Smooth muscle cell (in vitro differentiated cells): ENCODE measurements around the gene NKAPL. TPM values are rescaled to one million over a fixed set of nuclear protein-coding genes. Genes with fewer than 3 reads are reported as not detected.

Experiments used
- DNase-seq: peaks from one replicate; lab custom pipeline; 2025; ENCODE audit not compliant: unreplicated experiment; lab: John Stamatoyannopoulos, UW
- H2AFZ ChIP-seq: fragments of 200-600 bp; sonication (generic); 2 replicates; pipeline ENCODE4 v1.6.0; 2016; ENCODE audit warnings: antibody characterized with exemption, low read depth, mild to moderate bottlenecking
- H3F3A ChIP-seq: fragments of 200-600 bp; sonication (generic); 2 replicates; pipeline ENCODE4 v1.6.0; 2017; ENCODE audit warnings: antibody characterized with exemption, low read depth
- H3K27ac ChIP-seq: fragments of 200-600 bp; sonication (generic); 2 replicates; pipeline ENCODE4 v1.5.1; 2016; ENCODE audit warnings: low read depth, mild to moderate bottlenecking
- H3K27me3 ChIP-seq: fragments of 200-600 bp; sonication (generic); 2 replicates; pipeline ENCODE4 v1.6.1; 2016; ENCODE audit warnings: low read depth, mild to moderate bottlenecking
- H3K36me3 ChIP-seq: fragments of 200-600 bp; sonication (generic); 2 replicates; pipeline ENCODE4 v1.5.1; 2016; ENCODE audit warnings: low read depth
- H3K4me1 ChIP-seq: fragments of 200-600 bp; sonication (generic); 2 replicates; pipeline ENCODE4 v1.5.1; 2016; ENCODE audit warnings: low read depth
- H3K4me2 ChIP-seq: fragments of 200-600 bp; sonication (generic); 2 replicates; pipeline ENCODE4 v1.6.0; 2016; ENCODE audit warnings: mild to moderate bottlenecking
- H3K4me3 ChIP-seq: fragments of 200-600 bp; sonication (generic); 2 replicates; pipeline ENCODE4 v1.5.1; 2016; ENCODE audit warnings: mild to moderate bottlenecking
- H3K79me2 ChIP-seq: fragments of 200-600 bp; sonication (generic); 2 replicates; pipeline ENCODE4 v1.6.0; 2016; ENCODE audit warnings: low read depth, mild to moderate bottlenecking
- H3K9ac ChIP-seq: fragments of 200-600 bp; sonication (generic); 2 replicates; pipeline ENCODE4 v1.6.0; 2016; ENCODE audit warnings: low read depth
- H3K9me3 ChIP-seq: fragments of 200-600 bp; sonication (generic); replicated peaks from 2 replicates; pipeline ENCODE4 v1.5.1; 2016; ENCODE audit warnings: low read depth
- H4K20me1 ChIP-seq: fragments of 200-600 bp; sonication (generic); 2 replicates; pipeline ENCODE4 v1.6.0; 2016; ENCODE audit warnings: low read depth
- WGBS: methylation state at CpG from one replicate; pipeline ENCODE4 v1.1.7; 2016; ENCODE audit warnings: low lambda C conversion rate; 5-methylcytosine and 5-hydroxymethylcytosine counted together
- polyA plus RNA-seq: library from polyadenylated mRNA; unstranded; fragments of >200 nt; fragmentation: Nextera tagmentation; extraction: Ambion mirVana; gene quantifications from 2 replicates; pipeline ENCODE4 v1.2.1, GENCODE V29; 2016
- total RNA-seq: library from RNA; depleted of rRNA; stranded (reverse); fragments of >200 nt; gene quantifications from 2 replicates; pipeline ENCODE4 v1.2.3, GENCODE V29; 2014
- TF ChIP-seq, protein P1 (sequence below): fragments of 200-600 bp; sonication (generic); IDR thresholded peaks from 2 replicates; pipeline ENCODE4 v1.5.1; 2017; ENCODE audit warnings: borderline replicate concordance, mild to moderate bottlenecking, antibody characterized with exemption; ENCODE audit not compliant: insufficient read depth, poor library complexity, severe bottlenecking

Gene NKAPL
- total and polyA plus RNA-seq, 2 experiments from 2014 or later, result 0.18 TPM; not detected in 1

- peaks cover 2% of the 10 kb centered on the region for H3K79me2 ChIP-seq
- TF ChIP-seq, protein P1, sequence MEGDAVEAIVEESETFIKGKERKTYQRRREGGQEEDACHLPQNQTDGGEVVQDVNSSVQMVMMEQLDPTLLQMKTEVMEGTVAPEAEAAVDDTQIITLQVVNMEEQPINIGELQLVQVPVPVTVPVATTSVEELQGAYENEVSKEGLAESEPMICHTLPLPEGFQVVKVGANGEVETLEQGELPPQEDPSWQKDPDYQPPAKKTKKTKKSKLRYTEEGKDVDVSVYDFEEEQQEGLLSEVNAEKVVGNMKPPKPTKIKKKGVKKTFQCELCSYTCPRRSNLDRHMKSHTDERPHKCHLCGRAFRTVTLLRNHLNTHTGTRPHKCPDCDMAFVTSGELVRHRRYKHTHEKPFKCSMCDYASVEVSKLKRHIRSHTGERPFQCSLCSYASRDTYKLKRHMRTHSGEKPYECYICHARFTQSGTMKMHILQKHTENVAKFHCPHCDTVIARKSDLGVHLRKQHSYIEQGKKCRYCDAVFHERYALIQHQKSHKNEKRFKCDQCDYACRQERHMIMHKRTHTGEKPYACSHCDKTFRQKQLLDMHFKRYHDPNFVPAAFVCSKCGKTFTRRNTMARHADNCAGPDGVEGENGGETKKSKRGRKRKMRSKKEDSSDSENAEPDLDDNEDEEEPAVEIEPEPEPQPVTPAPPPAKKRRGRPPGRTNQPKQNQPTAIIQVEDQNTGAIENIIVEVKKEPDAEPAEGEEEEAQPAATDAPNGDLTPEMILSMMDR, result no peak
- H3K4me1 ChIP-seq, result peaks cover under 1% of the 10 kb centered on the region
- H3F3A ChIP-seq, result no peaks in the 10 kb centered on the region
- no peak overlapping the region for H3K27ac ChIP-seq
- DNase-seq, result no peak
- H3K9ac ChIP-seq, result no peak overlapping the region
- no peak overlapping the region for H3K4me2 ChIP-seq
- H3K27me3 ChIP-seq, result no peaks in the 10 kb centered on the region
- no peaks in the 10 kb centered on the region for H4K20me1 ChIP-seq
- H3K9me3 ChIP-seq, result no peaks in the 10 kb centered on the region
- 95% methylated on average over 6 of the region's 6 CpGs for WGBS
- H2AFZ ChIP-seq, result no peak overlapping the region
- peaks cover 5% of the 10 kb centered on the region for H3K36me3 ChIP-seq
- no peak overlapping the region for H3K4me3 ChIP-seq
Measured at GRCh38 chr6:28245206-28245941, 13.7 kb upstream of the NKAPL start.

DNA sequence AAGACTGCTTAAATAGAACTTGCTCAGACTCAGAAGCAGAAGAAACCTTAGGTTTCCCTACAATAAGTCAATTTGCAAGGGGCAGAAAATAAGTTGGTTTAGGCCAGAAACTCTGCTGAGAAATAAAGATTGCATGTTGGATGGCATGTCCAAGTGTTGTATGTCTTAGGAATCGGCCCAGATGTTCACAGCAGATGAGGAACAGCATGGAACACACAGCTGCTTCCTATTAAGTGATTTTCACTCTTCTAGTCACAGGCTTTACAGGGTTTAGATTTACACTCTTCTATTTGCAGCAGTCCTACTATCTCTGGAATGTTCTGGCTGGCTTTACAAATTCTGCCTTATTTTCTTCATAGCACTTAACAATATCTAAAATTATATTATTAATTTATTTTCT is 10.2 kb upstream of the NKAPL start:
- Histone ChIP-seq H3K9ac (no peak overlapping the region), H3K36me3 (peaks cover 5% of the 10 kb centered on the region), H3K27ac (no peak overlapping the region), H3K27me3 (no peaks in the 10 kb centered on the region), H3K4me1 (peaks cover 16% of the 10 kb centered on the region), H2AFZ (no peak overlapping the region), H3K9me3 (no peaks in the 10 kb centered on the region), H3K4me2 (no peak overlapping the region), H3F3A (no peaks in the 10 kb centered on the region), H4K20me1 (no peaks in the 10 kb centered on the region), H3K79me2 (peaks cover 12% of the 10 kb centered on the region), H3K4me3 (no peak overlapping the region)
- no peak for DNase-seq
- WGBS, result 68% methylated on average over 1 of the region's 1 CpG
- TF ChIP-seq, protein P1, result no peak

DNA sequence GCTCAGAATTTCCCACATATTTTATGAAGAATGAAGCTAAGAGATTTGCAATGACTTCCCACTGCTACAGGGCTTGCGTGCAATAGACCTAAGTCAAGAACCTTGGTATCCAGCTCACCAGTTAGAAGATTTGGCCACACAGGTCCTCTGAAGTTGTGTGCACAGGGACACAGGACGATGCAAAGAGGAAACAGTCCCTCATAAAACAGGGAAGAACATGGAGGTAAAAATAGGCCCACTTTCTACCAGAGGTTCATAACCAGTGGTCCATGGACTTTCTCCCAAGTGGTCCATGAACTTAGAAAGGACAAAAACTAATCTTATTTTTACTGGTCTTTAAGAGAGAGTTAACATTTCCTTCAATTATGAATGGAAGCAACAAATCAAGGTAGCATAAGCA is 8.3 kb upstream of the NKAPL start:
- DNase-seq, result no peak
- Histone ChIP-seq H3K4me3 (peak overlapping the region; percentile 98), H3F3A (no peaks in the 10 kb centered on the region), H3K27me3 (no peaks in the 10 kb centered on the region), H4K20me1 (no peaks in the 10 kb centered on the region), H3K79me2 (peaks cover 12% of the 10 kb centered on the region), H3K4me1 (peaks cover 16% of the 10 kb centered on the region), H3K36me3 (no peaks in the 10 kb centered on the region), H3K9me3 (no peaks in the 10 kb centered on the region), H3K9ac (peak overlapping the region; percentile 78), H2AFZ (no peak overlapping the region), H3K4me2 (peak overlapping the region; percentile 98), H3K27ac (no peak overlapping the region)
- TF ChIP-seq, protein P1, result no peak
- 82% methylated on average over 2 of the region's 2 CpGs for WGBS

- WGBS, result 1% methylated on average over 25 of the region's 25 CpGs
- no peaks in the 10 kb centered on the region for H3K36me3 ChIP-seq
- DNase-seq, result no peak
- H3K27me3 ChIP-seq, result no peaks in the 10 kb centered on the region
- H3K79me2 ChIP-seq, result peaks cover 12% of the 10 kb centered on the region
- H3K27ac ChIP-seq, result no peak overlapping the region
- no peaks in the 10 kb centered on the region for H3F3A ChIP-seq
- peak overlapping the region; percentile 98 for H3K4me3 ChIP-seq
- TF ChIP-seq, protein P1, result no peak
- no peaks in the 10 kb centered on the region for H3K9me3 ChIP-seq
- peak overlapping the region; percentile 99 for H2AFZ ChIP-seq
- H3K9ac ChIP-seq, result peak overlapping the region; percentile 78
- peak overlapping the region; percentile 98 for H3K4me2 ChIP-seq
- no peaks in the 10 kb centered on the region for H4K20me1 ChIP-seq
- H3K4me1 ChIP-seq, result peaks cover 16% of the 10 kb centered on the region
Measured at GRCh38 chr6:28251661-28252008, 7.5 kb upstream of the NKAPL start.
